ENCODE data around the gene LDLRAD3. TPM values are rescaled to one million over a fixed set of nuclear protein-coding genes. Genes with fewer than 3 reads are reported as not detected.

The LDLRAD3 gene
- total and polyA plus RNA-seq, 8 donors, result 2.5 to 6.8 (median 5.6) TPM

DNA sequence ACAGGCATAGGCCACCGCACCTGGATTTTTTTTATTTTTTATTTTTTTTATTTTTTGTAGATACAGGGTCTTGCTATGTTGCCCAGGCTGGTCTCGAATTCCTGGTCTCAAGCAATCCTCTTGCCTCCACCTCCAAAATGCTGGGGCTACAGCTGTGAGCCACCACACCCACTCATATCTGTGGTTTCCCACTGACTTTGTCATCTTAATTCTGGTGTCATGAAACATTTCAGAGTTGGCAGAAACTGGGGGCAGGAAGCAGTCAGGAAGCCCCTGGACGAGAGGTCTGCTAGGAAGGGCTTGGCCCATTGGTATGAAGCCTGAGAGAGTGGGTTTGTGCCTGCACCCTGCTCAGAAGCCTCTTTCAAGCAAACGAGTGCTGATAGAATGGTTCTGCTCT, 296.3 kb downstream of the LDLRAD3 start:
- Histone ChIP-seq H3K9me3 (no peaks in the 10 kb centered on the region), H3K36me3 (no peaks in the 10 kb centered on the region), H3K27ac (no peak overlapping the region), H3K4me3 (no peak overlapping the region), H3K4me1 (no peaks in the 10 kb centered on the region), H3K27me3 (no peaks in the 10 kb centered on the region)
- ATAC-seq, result no peak
- 72 to 90% methylated on average over 4 of the region's 4 CpGs for WGBS, 2 donors
- no peak for DNase-seq
- no peak for FAIRE-seq
- TF ChIP-seq, protein P1, sequence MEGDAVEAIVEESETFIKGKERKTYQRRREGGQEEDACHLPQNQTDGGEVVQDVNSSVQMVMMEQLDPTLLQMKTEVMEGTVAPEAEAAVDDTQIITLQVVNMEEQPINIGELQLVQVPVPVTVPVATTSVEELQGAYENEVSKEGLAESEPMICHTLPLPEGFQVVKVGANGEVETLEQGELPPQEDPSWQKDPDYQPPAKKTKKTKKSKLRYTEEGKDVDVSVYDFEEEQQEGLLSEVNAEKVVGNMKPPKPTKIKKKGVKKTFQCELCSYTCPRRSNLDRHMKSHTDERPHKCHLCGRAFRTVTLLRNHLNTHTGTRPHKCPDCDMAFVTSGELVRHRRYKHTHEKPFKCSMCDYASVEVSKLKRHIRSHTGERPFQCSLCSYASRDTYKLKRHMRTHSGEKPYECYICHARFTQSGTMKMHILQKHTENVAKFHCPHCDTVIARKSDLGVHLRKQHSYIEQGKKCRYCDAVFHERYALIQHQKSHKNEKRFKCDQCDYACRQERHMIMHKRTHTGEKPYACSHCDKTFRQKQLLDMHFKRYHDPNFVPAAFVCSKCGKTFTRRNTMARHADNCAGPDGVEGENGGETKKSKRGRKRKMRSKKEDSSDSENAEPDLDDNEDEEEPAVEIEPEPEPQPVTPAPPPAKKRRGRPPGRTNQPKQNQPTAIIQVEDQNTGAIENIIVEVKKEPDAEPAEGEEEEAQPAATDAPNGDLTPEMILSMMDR (IDR thresholded peaks at IDR 0.05), result no peak
- intact Hi-C loops (cut with DNase I), result no loop called here

DNA sequence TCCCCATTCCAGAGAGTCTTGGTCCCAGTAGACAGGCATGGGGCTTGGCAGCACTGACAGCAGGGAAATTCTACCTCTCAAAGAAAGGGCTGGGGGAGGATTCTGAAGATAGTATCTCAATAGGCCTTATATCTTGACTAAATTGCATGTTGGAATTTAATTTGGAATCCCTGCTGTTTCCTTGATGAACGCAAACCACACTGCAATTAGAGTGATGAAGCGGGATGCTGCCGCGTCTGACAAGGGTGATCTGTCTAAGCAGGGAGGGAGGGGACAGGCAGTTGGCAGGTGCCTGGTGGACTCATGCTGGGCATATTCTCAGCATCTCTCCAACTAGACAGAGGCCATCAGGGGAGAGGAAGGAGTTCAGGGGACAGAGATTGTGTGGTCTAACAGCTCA, 296.9 kb downstream of the LDLRAD3 start:
- no peak overlapping the region for H3K27ac ChIP-seq
- FAIRE-seq (no peak), ATAC-seq (no peak), DNase-seq (no peak)
- no peaks in the 10 kb centered on the region for H3K27me3 ChIP-seq
- 90 to 93% methylated on average over 4 of the region's 4 CpGs for WGBS, 2 donors
- H3K4me1 ChIP-seq, result no peaks in the 10 kb centered on the region
- TF ChIP-seq, protein P1 (IDR thresholded peaks at IDR 0.05), result no peak
- H3K4me3 ChIP-seq, result no peak overlapping the region
- H3K9me3 ChIP-seq, result no peaks in the 10 kb centered on the region
- intact Hi-C loops (cut with DNase I), result no loop called here
- H3K36me3 ChIP-seq, result no peaks in the 10 kb centered on the region

DNA sequence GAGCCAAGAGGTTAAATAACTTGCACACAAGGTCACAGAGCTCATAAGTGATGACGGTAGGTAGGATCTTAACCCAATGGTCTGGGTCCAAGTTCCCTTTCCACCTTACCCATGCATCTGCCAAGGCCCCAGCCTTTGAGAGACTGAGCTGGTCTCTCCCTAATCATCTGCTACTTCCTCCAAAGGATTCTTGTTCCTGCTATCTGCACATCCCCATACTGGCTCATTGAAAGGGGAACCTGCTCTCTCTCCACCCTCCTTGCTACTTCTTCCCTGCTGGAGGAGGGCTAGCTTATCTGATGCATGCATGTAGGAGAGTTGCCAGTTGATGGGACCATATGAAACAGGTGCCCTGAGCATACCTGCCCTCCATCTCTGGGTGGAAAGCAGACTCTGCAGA, 297.6 kb downstream of the LDLRAD3 start:
- Histone ChIP-seq H3K27me3 (no peaks in the 10 kb centered on the region), H3K4me1 (no peaks in the 10 kb centered on the region), H3K27ac (no peak overlapping the region), H3K4me3 (no peak overlapping the region), H3K9me3 (no peaks in the 10 kb centered on the region), H3K36me3 (no peaks in the 10 kb centered on the region)
- no peak for ATAC-seq
- no peak for DNase-seq
- WGBS, 2 donors, result 47 to 53% methylated on average over 1 of the region's 1 CpG
- intact Hi-C loops (cut with DNase I), result no loop called here
- no peak for FAIRE-seq
- TF ChIP-seq, protein P1 (IDR thresholded peaks at IDR 0.05), result no peak

DNA sequence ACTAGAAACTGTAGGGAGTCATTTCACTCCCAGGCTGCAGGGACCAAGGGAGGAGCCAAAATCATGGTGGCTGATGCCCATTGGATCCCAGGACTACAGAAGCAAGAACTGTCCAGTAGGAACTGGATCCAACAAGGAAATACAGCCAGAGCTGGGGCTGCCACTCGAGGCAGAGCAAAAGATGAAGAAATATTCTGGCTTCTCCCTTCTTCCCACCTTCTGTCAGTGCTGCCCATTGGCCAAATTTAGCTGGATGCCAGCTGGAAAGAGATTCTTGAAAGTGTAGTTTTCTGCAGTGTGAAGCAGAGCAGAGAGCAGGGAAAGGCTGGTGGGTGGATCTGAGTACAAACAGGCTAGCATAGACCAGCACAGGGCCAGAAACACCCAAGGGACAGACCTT, 299.8 kb downstream of the LDLRAD3 start:
- FAIRE-seq (no peak), ATAC-seq (no peak), DNase-seq (no peak)
- TF ChIP-seq, protein P1 (IDR thresholded peaks at IDR 0.05), result no peak
- Histone ChIP-seq H3K4me1 (no peaks in the 10 kb centered on the region), H3K9me3 (no peaks in the 10 kb centered on the region), H3K27me3 (no peaks in the 10 kb centered on the region), H3K36me3 (no peaks in the 10 kb centered on the region), H3K27ac (no peak overlapping the region), H3K4me3 (no peak overlapping the region)
- WGBS, 2 donors, result 47 to 65% methylated on average over 1 of the region's 1 CpG
- intact Hi-C loops (cut with DNase I), result no loop called here

DNA sequence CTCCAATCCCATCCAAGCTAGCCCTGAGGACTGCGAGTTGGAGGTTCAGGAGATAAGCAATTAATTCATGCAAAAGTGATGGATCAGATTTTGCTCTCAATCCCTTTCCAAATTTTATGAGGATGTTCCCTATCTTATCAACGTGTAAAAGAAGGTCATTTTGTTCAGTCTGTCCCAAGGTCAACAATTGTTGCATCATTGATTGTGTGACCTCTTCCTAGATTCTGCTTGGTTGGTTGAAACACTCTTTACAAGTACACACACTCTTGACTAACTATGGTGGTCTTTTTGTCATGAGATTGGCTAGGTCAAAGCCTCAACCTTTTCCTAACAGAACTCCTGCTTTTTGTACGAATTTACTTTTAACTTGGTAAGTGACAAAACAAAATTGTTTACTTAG, 303.6 kb downstream of the LDLRAD3 start:
- H3K27me3 ChIP-seq, result no peaks in the 10 kb centered on the region
- FAIRE-seq (no peak), DNase-seq (no peak), ATAC-seq (no peak)
- WGBS, 2 donors, result 38 to 43% methylated on average over 3 of the region's 3 CpGs
- intact Hi-C loops (cut with DNase I), result no loop called here
- TF ChIP-seq, protein P1 (IDR thresholded peaks at IDR 0.05), result no peak
- H3K4me1 ChIP-seq, result no peaks in the 10 kb centered on the region
- H3K4me3 ChIP-seq, result no peak overlapping the region
- H3K9me3 ChIP-seq, result no peaks in the 10 kb centered on the region
- no peak overlapping the region for H3K27ac ChIP-seq
- H3K36me3 ChIP-seq, result no peaks in the 10 kb centered on the region

Data from pancreas (tissue), 10 donors.